Stimulated activated CD8-positive, alpha-beta memory T cell treated with anti-CD3 and anti-CD28 coated beads, Interleukin-2, amount 100 ng/mL, for 1 hour (primary cell): ENCODE measurements around the gene RNF166.
"Not testable (repeated sequence)": the region's sequence is repeated elsewhere in the genome, so short reads cannot be mapped to it uniquely, and the experiment has no call there.

Experiments
- DNase-seq, 2 donors: peaks; one replicate each; pipeline ENCODE4 v3.0.0-alpha.2; 2020; ENCODE audit warnings: low read depth in 2 of 2

The RNF166 gene

GRCh38 chr16:88673716-88674379 lies 32.4 kb downstream of the RNF166 start:
- no peak for DNase-seq

GRCh38 chr16:88672776-88673175 lies 33.4 kb downstream of the RNF166 start:
- no peak for DNase-seq

GRCh38 chr16:88671806-88672205 lies 34.4 kb downstream of the RNF166 start:
- DNase-seq: no peak

GRCh38 chr16:88669980-88670379 lies 36.2 kb downstream of the RNF166 start:
- DNase-seq: no peak

- DNase-seq: not testable (repeated sequence)
These were observed 36.7 kb downstream of the RNF166 start for GRCh38 chr16:88669493-88669892.

GRCh38 chr16:88667461-88667860 lies 38.7 kb downstream of the RNF166 start:
- DNase-seq: no peak

- DNase-seq: no peak
These were observed 40.6 kb downstream of the RNF166 start for GRCh38 chr16:88665570-88665969.

GRCh38 chr16:88665148-88665547 lies 41.1 kb downstream of the RNF166 start:
- no peak for DNase-seq

- peak; percentile 88 to 90 for DNase-seq
These were observed 43.2 kb downstream of the RNF166 start, which contains the start of gene MVD for GRCh38 chr16:88662843-88663606. MVD (minus strand) TSS chr16:88663091; CDS start chr16:88663080, 11 bp downstream.

- no peak for DNase-seq
These were observed 43.9 kb downstream of the RNF166 start for GRCh38 chr16:88662222-88662842.

GRCh38 chr16:88661468-88661867 lies 44.7 kb downstream of the RNF166 start:
- DNase-seq: no peak

GRCh38 chr16:88659160-88659559 lies 47.0 kb downstream of the RNF166 start:
- no peak for DNase-seq

GRCh38 chr16:88658714-88659113 lies 47.5 kb downstream of the RNF166 start:
- no peak for DNase-seq

GRCh38 chr16:88657371-88657770 lies 48.8 kb downstream of the RNF166 start:
- no peak for DNase-seq

GRCh38 chr16:88656291-88656980 lies 49.8 kb downstream of the RNF166 start:
- DNase-seq: no peak

GRCh38 chr16:88655733-88656281 lies 50.4 kb downstream of the RNF166 start:
- no peak for DNase-seq

- DNase-seq: no peak
These were observed 51.0 kb downstream of the RNF166 start for GRCh38 chr16:88655053-88655732.

GRCh38 chr16:88654363-88655052 lies 51.7 kb downstream of the RNF166 start:
- no peak for DNase-seq

- no peak for DNase-seq
These were observed 52.4 kb downstream of the RNF166 start for GRCh38 chr16:88653596-88654362.

- no peak for DNase-seq
These were observed 53.1 kb downstream of the RNF166 start for GRCh38 chr16:88653101-88653500.
